A673 (cell line): Measurements from ENCODE around the gene FPR3. TPM values are rescaled to one million over a fixed set of nuclear protein-coding genes. Genes with fewer than 3 reads are reported as not detected.

Source experiments
- BruUV-seq: library from RNA; stranded (reverse); fragments of 400-500 nt; replicated peaks from 2 replicates; lab custom pipeline; 2021; lab: Mats Ljungman, UMichigan
- CTCF ChIA-PET: fragments of 300-600 bp; sonication (Branson Sonifier 250); formaldehyde crosslinking; loops from one replicate; lab custom pipeline; 2022; ENCODE audit warnings: antibody characterized with exemption; lab: Charles Lee
- POLR2A ChIA-PET: fragments of 300-600 bp; sonication (Branson Sonifier 250); formaldehyde crosslinking; loops from one replicate; lab custom pipeline; 2022; ENCODE audit warnings: antibody characterized with exemption; ENCODE audit not compliant: low non-redundant PET; lab: Charles Lee
- DNase-seq: peaks from one replicate; pipeline ENCODE4 v3.0.0-alpha.2; 2015; ENCODE audit warnings: low spot score
- H3K27ac ChIP-seq: fragments of 200-600 bp; sonication (generic); 2 replicates; pipeline ENCODE4 v1.5.1; 2016; ENCODE audit warnings: mixed run types, low read depth, mild to moderate bottlenecking, mixed read lengths, antibody characterized with exemption, low read length; ENCODE audit not compliant: poor library complexity, severe bottlenecking
- H3K27me3 ChIP-seq: fragments of 200-600 bp; sonication (generic); replicated peaks from 2 replicates; pipeline ENCODE4 v1.6.1; 2017; ENCODE audit warnings: mixed run types, low read depth, mild to moderate bottlenecking, mixed read lengths, antibody characterized with exemption, low read length; ENCODE audit not compliant: insufficient read depth, poor library complexity
- H3K36me3 ChIP-seq: fragments of 200-600 bp; sonication (generic); 2 replicates; pipeline ENCODE4 v1.6.1; 2016; ENCODE audit warnings: mixed run types, mild to moderate bottlenecking, mixed read lengths, antibody characterized with exemption, low read length; ENCODE audit not compliant: insufficient read depth, poor library complexity, severe bottlenecking
- H3K4me1 ChIP-seq: fragments of 200-600 bp; sonication (generic); 2 replicates; pipeline ENCODE4 v1.6.1; 2017; ENCODE audit warnings: mixed run types, mild to moderate bottlenecking, mixed read lengths, antibody characterized with exemption, low read length; ENCODE audit not compliant: insufficient read depth, poor library complexity, severe bottlenecking
- H3K4me3 ChIP-seq: fragments of 200-600 bp; sonication (generic); 2 replicates; pipeline ENCODE4 v1.5.1; 2016; ENCODE audit warnings: low read depth, mixed run types, mild to moderate bottlenecking, mixed read lengths, low read length; ENCODE audit not compliant: poor library complexity, severe bottlenecking
- H3K9me3 ChIP-seq: fragments of 200-600 bp; sonication (generic); 2 replicates; pipeline ENCODE4 v1.6.1; 2016; ENCODE audit warnings: mixed run types, low read depth, mild to moderate bottlenecking, mixed read lengths, antibody characterized with exemption, low read length; ENCODE audit not compliant: poor library complexity, severe bottlenecking
- EZH2 ChIP-seq: fragments of 200-600 bp; sonication (generic); IDR thresholded peaks from 2 replicates; pipeline ENCODE4 v1.6.1; 2017; ENCODE audit warnings: borderline replicate concordance, low read depth, mild to moderate bottlenecking, mixed read lengths, antibody characterized with exemption, low read length; ENCODE audit not compliant: poor library complexity, severe bottlenecking
- intact Hi-C: fragments of 100-400 bp; cut with micrococcal nuclease; formaldehyde crosslinking; loops from one replicate; pipeline ENCODE4 v1.10.0; 2022; ENCODE audit not compliant: unreplicated experiment
- total RNA-seq: library from RNA; stranded (reverse); gene quantifications from 2 replicates; pipeline ENCODE4 v1.2.3, GENCODE V29; 2021
- TF ChIP-seq, protein P1 (sequence below): fragments of 300-800, 200-600 bp; sonication (generic); conservative IDR thresholded peaks from 2 replicates; pipeline ENCODE4 v1.5.1; 2017; ENCODE audit warnings: low read depth, mild to moderate bottlenecking, antibody characterized with exemption, low read length, moderate library complexity, mixed read lengths

Gene FPR3
- total RNA-seq, 1 experiment from 2014 or later: not detected

DNA sequence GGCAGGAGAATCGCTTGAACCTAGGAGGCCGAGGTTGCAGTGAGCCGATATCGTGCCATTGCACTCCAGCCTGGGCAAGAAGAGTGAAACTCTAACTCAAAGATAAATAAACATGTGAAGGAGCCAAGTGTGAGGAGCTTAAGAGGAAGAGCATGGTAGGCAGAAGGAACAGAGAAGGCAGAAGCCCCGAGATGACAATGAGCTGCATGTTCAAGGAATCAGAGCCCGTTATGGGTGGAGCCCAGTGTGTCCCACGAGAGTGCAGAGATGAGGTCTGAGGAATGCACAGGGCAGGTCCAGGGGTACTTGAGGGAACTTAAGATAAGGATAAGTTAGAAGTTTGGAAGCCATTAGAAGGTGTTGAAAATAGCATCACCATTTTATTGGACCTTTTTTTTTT is 33.3 kb upstream of the FPR3 start:
- no TSS peak for BruUV-seq
- Histone ChIP-seq H3K4me1 (no peaks in the 10 kb centered on the region), H3K27ac (no peak overlapping the region), H3K36me3 (no peaks in the 10 kb centered on the region), H3K27me3 (peaks cover 28% of the 10 kb centered on the region), H3K4me3 (no peak overlapping the region), H3K9me3 (no peaks in the 10 kb centered on the region)
- CTCF ChIA-PET: no interaction called here
- DNase-seq: no peak
- no peak for TF ChIP-seq EZH2
- TF ChIP-seq, protein P1, sequence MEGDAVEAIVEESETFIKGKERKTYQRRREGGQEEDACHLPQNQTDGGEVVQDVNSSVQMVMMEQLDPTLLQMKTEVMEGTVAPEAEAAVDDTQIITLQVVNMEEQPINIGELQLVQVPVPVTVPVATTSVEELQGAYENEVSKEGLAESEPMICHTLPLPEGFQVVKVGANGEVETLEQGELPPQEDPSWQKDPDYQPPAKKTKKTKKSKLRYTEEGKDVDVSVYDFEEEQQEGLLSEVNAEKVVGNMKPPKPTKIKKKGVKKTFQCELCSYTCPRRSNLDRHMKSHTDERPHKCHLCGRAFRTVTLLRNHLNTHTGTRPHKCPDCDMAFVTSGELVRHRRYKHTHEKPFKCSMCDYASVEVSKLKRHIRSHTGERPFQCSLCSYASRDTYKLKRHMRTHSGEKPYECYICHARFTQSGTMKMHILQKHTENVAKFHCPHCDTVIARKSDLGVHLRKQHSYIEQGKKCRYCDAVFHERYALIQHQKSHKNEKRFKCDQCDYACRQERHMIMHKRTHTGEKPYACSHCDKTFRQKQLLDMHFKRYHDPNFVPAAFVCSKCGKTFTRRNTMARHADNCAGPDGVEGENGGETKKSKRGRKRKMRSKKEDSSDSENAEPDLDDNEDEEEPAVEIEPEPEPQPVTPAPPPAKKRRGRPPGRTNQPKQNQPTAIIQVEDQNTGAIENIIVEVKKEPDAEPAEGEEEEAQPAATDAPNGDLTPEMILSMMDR: no peak
- intact Hi-C loops: no loop called here
- POLR2A ChIA-PET: no interaction called here

DNA sequence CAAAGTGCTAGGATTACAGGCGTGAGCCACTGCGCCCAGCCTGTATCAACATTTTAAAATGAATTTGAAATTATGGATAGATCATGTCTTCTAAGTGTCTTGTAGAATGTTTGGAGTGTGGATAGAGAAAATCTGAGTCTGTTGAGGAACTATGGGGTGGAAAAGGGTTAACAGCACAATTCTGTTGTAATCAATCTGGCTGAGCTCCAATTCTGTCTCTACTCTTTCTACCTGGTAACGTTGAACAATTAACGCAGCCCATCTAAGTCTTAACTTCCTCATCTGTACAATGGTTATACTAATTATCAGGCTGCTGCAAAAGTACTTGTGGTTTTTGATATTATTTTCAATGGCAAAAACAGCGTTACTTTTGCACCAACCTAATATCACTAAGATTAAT is 29.9 kb upstream of the FPR3 start:
- Histone ChIP-seq H3K27me3 (peaks cover 55% of the 10 kb centered on the region), H3K27ac (no peak overlapping the region), H3K4me3 (no peak overlapping the region), H3K9me3 (no peaks in the 10 kb centered on the region), H3K4me1 (no peaks in the 10 kb centered on the region), H3K36me3 (no peaks in the 10 kb centered on the region)
- BruUV-seq: no TSS peak
- intact Hi-C loops: loop anchor here (5.0 kb wide), 1 partner anchor 43 kb away; the partner anchor contains the start of gene HAS1
- POLR2A ChIA-PET: no interaction called here
- DNase-seq: no peak
- TF ChIP-seq, protein P1: no peak
- TF ChIP-seq EZH2: no peak
- CTCF ChIA-PET: no interaction called here

DNA sequence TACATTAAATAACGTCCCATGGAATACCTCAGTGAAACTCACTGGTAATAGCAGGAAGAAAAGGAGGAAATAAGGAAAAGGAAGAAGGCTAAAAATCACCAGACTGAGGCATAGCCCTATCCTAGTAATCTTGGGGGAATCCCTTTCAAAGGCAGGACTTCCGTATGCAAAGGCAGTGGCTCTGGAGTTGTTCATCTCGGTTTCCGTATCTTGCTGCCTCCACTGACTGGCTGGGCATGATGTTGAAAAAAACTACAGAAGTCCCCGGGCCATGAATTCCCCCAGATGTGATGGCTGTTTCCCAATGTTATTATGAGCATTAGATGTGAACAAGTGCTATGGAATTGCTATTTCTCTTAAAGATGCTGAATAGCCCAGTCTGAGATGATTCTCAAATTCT is 28.5 kb upstream of the FPR3 start:
- no peak overlapping the region for H3K27ac ChIP-seq
- ChIA-PET POLR2A (no interaction called here), CTCF (interaction anchor here (1.0 kb wide), 1 partner anchor 110 kb away, joined by 4 read pairs; no protein-coding TSS in a partner anchor)
- TF ChIP-seq, protein P1: no peak
- no peak for TF ChIP-seq EZH2
- no peak overlapping the region for H3K4me3 ChIP-seq
- no peak for DNase-seq
- no TSS peak for BruUV-seq
- H3K36me3 ChIP-seq: no peaks in the 10 kb centered on the region
- peaks cover 66% of the 10 kb centered on the region for H3K27me3 ChIP-seq
- H3K4me1 ChIP-seq: no peaks in the 10 kb centered on the region
- intact Hi-C loops: loop anchor here (5.0 kb wide), 1 partner anchor 44 kb away; the partner anchor contains the start of gene HAS1
- no peaks in the 10 kb centered on the region for H3K9me3 ChIP-seq
